Activated T-helper 2 cell treated with anti-CD3 and anti-CD28 coated beads, Interferon-gamma antibody, Interleukin-2, Interleukin-4, amounts not matched to agents 10 μg/mL and 5 μg/mL and 100 μg/mL, durations not matched to agents 14 hours and 24 hours and 36 hours (primary cell): ENCODE results near the gene NOTCH4. TPM values are rescaled to one million over a fixed set of nuclear protein-coding genes. Genes with fewer than 3 reads are reported as not detected.
"Not testable (repeated sequence)": the region's sequence is repeated elsewhere in the genome, so short reads cannot be mapped to it uniquely, and the experiment has no call there.

Experiments
- DNase-seq: peaks from one replicate; pipeline ENCODE4 v3.0.0; 2021; ENCODE audit warnings: low spot score
- H3K27ac Mint-ChIP-seq: one replicate; pipeline ENCODE4 v1.8.0; 2021; ENCODE audit warnings: mixed read lengths
- H3K27me3 Mint-ChIP-seq: one replicate; pipeline ENCODE4 v1.8.0; 2021; ENCODE audit warnings: low read depth, mixed read lengths
- H3K36me3 Mint-ChIP-seq: one replicate; pipeline ENCODE4 v1.8.0; 2021; ENCODE audit warnings: low read depth, mixed read lengths
- H3K4me1 Mint-ChIP-seq: one replicate; pipeline ENCODE4 v1.8.0; 2021; ENCODE audit warnings: low read depth, mixed read lengths
- H3K4me3 Mint-ChIP-seq: one replicate; pipeline ENCODE4 v1.8.0; 2021; ENCODE audit warnings: low read depth, mild to moderate bottlenecking, moderate library complexity, mixed read lengths
- H3K9me3 Mint-ChIP-seq: one replicate; pipeline ENCODE4 v1.8.0; 2021; ENCODE audit warnings: mixed read lengths
- intact Hi-C: fragments of 100-400 bp; cut with micrococcal nuclease; formaldehyde crosslinking; loops from one replicate; pipeline ENCODE4 v1.15.1; 2023
- total RNA-seq: library from RNA; stranded (reverse); gene quantifications from 2 replicates; pipeline ENCODE4 v1.2.3, GENCODE V29; 2022

The NOTCH4 gene
- total RNA-seq, 1 donor from 2014 or later = 0.52 TPM

GRCh38 chr6:32244270-32244669 lies 20.4 kb upstream of the NOTCH4 start:
- H3K27me3 Mint-ChIP-seq = peaks cover 24% of the 10 kb centered on the region
- no peak overlapping the region for H3K27ac Mint-ChIP-seq
- intact Hi-C loops = loop anchor here (10.0 kb wide), 1 partner anchor 171 kb away; no protein-coding TSS in a partner anchor
- peaks cover 18% of the 10 kb centered on the region for H3K4me1 Mint-ChIP-seq
- no peak overlapping the region for H3K4me3 Mint-ChIP-seq
- H3K36me3 Mint-ChIP-seq = no peaks in the 10 kb centered on the region
- DNase-seq = no peak
- H3K9me3 Mint-ChIP-seq = peaks cover 6% of the 10 kb centered on the region

GRCh38 chr6:32242318-32242813 lies 18.5 kb upstream of the NOTCH4 start:
- H3K36me3 Mint-ChIP-seq, H3K27ac Mint-ChIP-seq, H3K4me3 Mint-ChIP-seq, H3K9me3 Mint-ChIP-seq, DNase-seq: not testable (repeated sequence)
- intact Hi-C loops = loop anchor here (10.0 kb wide), 1 partner anchor 172 kb away; no protein-coding TSS in a partner anchor
- Mint-ChIP-seq H3K27me3 (peaks cover 19% of the 10 kb centered on the region), H3K4me1 (peaks cover 18% of the 10 kb centered on the region)

GRCh38 chr6:32240686-32241085 lies 16.8 kb upstream of the NOTCH4 start:
- no peak for DNase-seq
- Mint-ChIP-seq H3K27ac (no peak overlapping the region), H3K4me3 (no peak overlapping the region), H3K36me3 (no peaks in the 10 kb centered on the region), H3K4me1 (peaks cover 18% of the 10 kb centered on the region), H3K27me3 (peaks cover 19% of the 10 kb centered on the region), H3K9me3 (no peaks in the 10 kb centered on the region)
- intact Hi-C loops = loop anchor here (10.0 kb wide), 1 partner anchor 174 kb away; no protein-coding TSS in a partner anchor

- no peak overlapping the region for H3K4me3 Mint-ChIP-seq
Observed at GRCh38 chr6:32239462-32239861, 15.6 kb upstream of the NOTCH4 start.

GRCh38 chr6:32234934-32235333 lies 11.1 kb upstream of the NOTCH4 start:
- no peaks in the 10 kb centered on the region for H3K36me3 Mint-ChIP-seq
- no peaks in the 10 kb centered on the region for H3K27me3 Mint-ChIP-seq
- no peak overlapping the region for H3K4me3 Mint-ChIP-seq
- H3K27ac Mint-ChIP-seq = no peak overlapping the region
- H3K4me1 Mint-ChIP-seq = no peaks in the 10 kb centered on the region
- no peak for DNase-seq
- no peaks in the 10 kb centered on the region for H3K9me3 Mint-ChIP-seq
- intact Hi-C loops = no loop called here

More at GRCh38 chr6:32239462-32239861, 15.6 kb upstream of the NOTCH4 start:
- no peaks in the 10 kb centered on the region for H3K9me3 Mint-ChIP-seq
- peaks cover 17% of the 10 kb centered on the region for H3K27me3 Mint-ChIP-seq
- no peak overlapping the region for H3K27ac Mint-ChIP-seq
- DNase-seq = no peak
- H3K36me3 Mint-ChIP-seq = no peaks in the 10 kb centered on the region
- H3K4me1 Mint-ChIP-seq = peaks cover 17% of the 10 kb centered on the region
- intact Hi-C loops = no loop called here

- Mint-ChIP-seq H3K27ac (no peak overlapping the region), H3K4me1 (no peaks in the 10 kb centered on the region), H3K9me3 (no peaks in the 10 kb centered on the region), H3K36me3 (no peaks in the 10 kb centered on the region), H3K27me3 (no peaks in the 10 kb centered on the region), H3K4me3 (no peak overlapping the region)
- no peak for DNase-seq
- intact Hi-C loops = no loop called here
Observed at GRCh38 chr6:32226434-32226833, 2.6 kb upstream of the NOTCH4 start.

- no peaks in the 10 kb centered on the region for H3K4me1 Mint-ChIP-seq
- intact Hi-C loops = no loop called here
- no peaks in the 10 kb centered on the region for H3K9me3 Mint-ChIP-seq
- H3K4me3 Mint-ChIP-seq = no peak overlapping the region
- no peak for DNase-seq
- no peaks in the 10 kb centered on the region for H3K27me3 Mint-ChIP-seq
- H3K27ac Mint-ChIP-seq = no peak overlapping the region
- H3K36me3 Mint-ChIP-seq = no peaks in the 10 kb centered on the region
Observed at GRCh38 chr6:32224696-32225095, 829 bp upstream of the NOTCH4 start.

- no peaks in the 10 kb centered on the region for H3K9me3 Mint-ChIP-seq
- peaks cover 3% of the 10 kb centered on the region for H3K27me3 Mint-ChIP-seq
- DNase-seq = no peak
- no peaks in the 10 kb centered on the region for H3K4me1 Mint-ChIP-seq
- no peak overlapping the region for H3K27ac Mint-ChIP-seq
- no peak overlapping the region for H3K4me3 Mint-ChIP-seq
- no peaks in the 10 kb centered on the region for H3K36me3 Mint-ChIP-seq
- intact Hi-C loops = no loop called here
Observed at GRCh38 chr6:32222333-32223230, 1.3 kb downstream of the NOTCH4 start.

GRCh38 chr6:32220021-32220420 lies 3.8 kb downstream of the NOTCH4 start:
- no peak for DNase-seq
- intact Hi-C loops = no loop called here
- Mint-ChIP-seq H3K9me3 (no peaks in the 10 kb centered on the region), H3K27me3 (peaks cover 4% of the 10 kb centered on the region), H3K27ac (no peak overlapping the region), H3K4me1 (no peaks in the 10 kb centered on the region), H3K4me3 (no peak overlapping the region), H3K36me3 (no peaks in the 10 kb centered on the region)

- intact Hi-C loops = no loop called here
- Mint-ChIP-seq H3K27ac (no peak overlapping the region), H3K4me3 (no peak overlapping the region), H3K36me3 (no peaks in the 10 kb centered on the region), H3K27me3 (peaks cover 4% of the 10 kb centered on the region), H3K4me1 (no peaks in the 10 kb centered on the region), H3K9me3 (no peaks in the 10 kb centered on the region)
- DNase-seq = no peak
Observed at GRCh38 chr6:32218167-32218566, 5.7 kb downstream of the NOTCH4 start.

- no peak overlapping the region for H3K27ac Mint-ChIP-seq
- intact Hi-C loops = no loop called here
- H3K9me3 Mint-ChIP-seq = no peaks in the 10 kb centered on the region
- H3K27me3 Mint-ChIP-seq = peaks cover 4% of the 10 kb centered on the region
- no peak for DNase-seq
- no peaks in the 10 kb centered on the region for H3K4me1 Mint-ChIP-seq
- H3K36me3 Mint-ChIP-seq = no peaks in the 10 kb centered on the region
- no peak overlapping the region for H3K4me3 Mint-ChIP-seq
Observed at GRCh38 chr6:32216998-32217397, 6.9 kb downstream of the NOTCH4 start.

- H3K4me1 Mint-ChIP-seq = no peaks in the 10 kb centered on the region
- H3K4me3 Mint-ChIP-seq = no peak overlapping the region
- H3K9me3 Mint-ChIP-seq = no peaks in the 10 kb centered on the region
- H3K27me3 Mint-ChIP-seq = peaks cover 4% of the 10 kb centered on the region
- H3K36me3 Mint-ChIP-seq = no peaks in the 10 kb centered on the region
- intact Hi-C loops = no loop called here
- no peak overlapping the region for H3K27ac Mint-ChIP-seq
- DNase-seq = no peak
Observed at GRCh38 chr6:32216285-32216684, 7.6 kb downstream of the NOTCH4 start.

GRCh38 chr6:32215617-32216016 lies 8.2 kb downstream of the NOTCH4 start:
- H3K4me1 Mint-ChIP-seq = no peaks in the 10 kb centered on the region
- no peak overlapping the region for H3K4me3 Mint-ChIP-seq
- no peak for DNase-seq
- no peak overlapping the region for H3K27ac Mint-ChIP-seq
- H3K36me3 Mint-ChIP-seq = no peaks in the 10 kb centered on the region
- H3K27me3 Mint-ChIP-seq = peaks cover 4% of the 10 kb centered on the region
- intact Hi-C loops = no loop called here
- no peaks in the 10 kb centered on the region for H3K9me3 Mint-ChIP-seq
